A549 (cell line): ENCODE measurements around the gene DCHS2. TPM values are rescaled to one million over a fixed set of nuclear protein-coding genes. Genes with fewer than 3 reads are reported as not detected.

Experiments
- ATAC-seq, 2 experiments: fragments of 200-7000 bp in 1 of 2; fragments of >200 bp in 1 of 2; cut with Nextera tagmentation in 1 of 2; cut with Tn5 transposase in 1 of 2; 3 replicates each; pipeline versions ENCODE4 v1.8.0 to v1.9.1; 2018 to 2020; ENCODE audit warnings: mild to moderate bottlenecking in 1 of 2, moderate library complexity in 1 of 2
- CTCF ChIA-PET: fragments of 300-600 bp; sonication (Branson Sonifier 250); formaldehyde crosslinking; extraction: SDS; loops from one replicate; lab custom pipeline; 2021; ENCODE audit warnings: antibody characterized with exemption, inconsistent platforms; lab: Yijun Ruan, JAX
- POLR2A ChIA-PET: fragments of 350-600 bp; formaldehyde crosslinking; extraction: SDS; loops from one replicate; lab custom pipeline; 2021; ENCODE audit warnings: antibody characterized with exemption, inconsistent platforms; lab: Yijun Ruan, JAX
- DNase-seq, 2 experiments: peaks; one replicate each; pipeline versions ENCODE4 v3.0.0 to v3.0.0-alpha.2; 2011 to 2016; ENCODE audit warnings: low read depth in 1 of 2, low spot score in 1 of 2
- FAIRE-seq: peaks from 2 replicates; lab custom pipeline; 2011; peaks lifted over from hg19 to GRCh38; lab: Jason Lieb, UNC
- H3K27ac ChIP-seq, 2 experiments: fragments of >200 bp; sonication (Bioruptor Twin); formaldehyde crosslinking; 3 replicates each; pipeline ENCODE4 v1.5.1; 2016 to 2017
- H3K4me1 ChIP-seq: fragments of >200 bp; sonication (Bioruptor Twin); formaldehyde crosslinking; 3 replicates; pipeline ENCODE4 v1.6.1; 2016
- H3K4me2 ChIP-seq: fragments of >200 bp; sonication (Bioruptor Twin); formaldehyde crosslinking; 3 replicates; pipeline ENCODE4 v1.6.1; 2016
- H3K4me3 ChIP-seq: fragments of >200 bp; sonication (Bioruptor Twin); formaldehyde crosslinking; 3 replicates; pipeline ENCODE4 v1.5.1; 2016
- H3K9me3 ChIP-seq: fragments of >200 bp; sonication (Bioruptor Twin); formaldehyde crosslinking; 3 replicates; pipeline ENCODE4 v1.6.1; 2016
- BCL3 ChIP-seq: fragments of >200 bp; sonication (Bioruptor Twin); formaldehyde crosslinking; IDR thresholded peaks from 3 replicates; pipeline ENCODE4 v1.6.1; 2016
- CBX2 ChIP-seq: fragments of 200-600 bp; sonication (generic); IDR thresholded peaks from 2 replicates; pipeline ENCODE4 v1.6.1; 2016; ENCODE audit warnings: low read depth, mild to moderate bottlenecking, borderline replicate concordance
- CBX8 ChIP-seq: fragments of 200-600 bp; sonication (generic); IDR thresholded peaks from 2 replicates; pipeline ENCODE4 v1.6.1; 2016
- CTCF ChIP-seq: fragments of >200 bp; sonication (Bioruptor Twin); formaldehyde crosslinking; IDR thresholded peaks from 3 replicates; pipeline ENCODE4 v1.5.1; 2016
- EHMT2 ChIP-seq: fragments of 200-600 bp; sonication (generic); IDR thresholded peaks from 2 replicates; pipeline ENCODE4 v1.6.1; 2016; ENCODE audit warnings: antibody characterized with exemption, low read depth, mild to moderate bottlenecking, moderate library complexity
- ELK1 ChIP-seq: fragments of 150-350 bp; IDR thresholded peaks from 2 replicates; pipeline ENCODE4 v1.6.1; 2014; ENCODE audit warnings: low read depth, mild to moderate bottlenecking, low read length
- ESRRA ChIP-seq: fragments of 150-350 bp; IDR thresholded peaks from 2 replicates; pipeline ENCODE4 v1.6.1; 2014; ENCODE audit warnings: mild to moderate bottlenecking, low read length, borderline replicate concordance
- HEYL ChIP-seq: fragments of 250-450 bp; sonication (Bioruptor Pico); IDR thresholded peaks from 2 replicates; pipeline ENCODE4 v1.8.0; 2021; ENCODE audit warnings: mild to moderate bottlenecking, moderate library complexity
- HOXA7 ChIP-seq: fragments of 250-450 bp; sonication (Bioruptor Pico); IDR thresholded peaks from 2 replicates; pipeline ENCODE4 v1.5.0; 2020; ENCODE audit warnings: mild to moderate bottlenecking, moderate library complexity
- KDM1A ChIP-seq: fragments of 200-600 bp; sonication (generic); IDR thresholded peaks from 2 replicates; pipeline ENCODE4 v1.6.1; 2016; ENCODE audit warnings: low read depth, mild to moderate bottlenecking
- MAZ ChIP-seq: fragments of 150-350 bp; IDR thresholded peaks from 2 replicates; pipeline ENCODE4 v1.6.1; 2014; ENCODE audit warnings: antibody characterized with exemption, low read depth, low read length, borderline replicate concordance
- MYC ChIP-seq: IDR thresholded peaks from 2 replicates; pipeline ENCODE4 v1.6.1; 2012; ENCODE audit warnings: mild to moderate bottlenecking, inconsistent platforms, low read length, improper control_type of control experiment, borderline replicate concordance
- RAD21 ChIP-seq, 2 experiments: fragments of >200 bp in 1 of 2; sonication (Bioruptor Twin) in 1 of 2; formaldehyde crosslinking in 1 of 2; IDR thresholded peaks in 1 of 2; conservative IDR thresholded peaks in 1 of 2; 2 replicates in 1 of 2; 3 replicates in 1 of 2; pipeline ENCODE4 v1.6.1; 2012 to 2018; ENCODE audit warnings: inconsistent platforms in 1 of 2
- RFX5 ChIP-seq: fragments of 450-650 bp; IDR thresholded peaks from 2 replicates; pipeline ENCODE4 v1.7.1; 2014; ENCODE audit warnings: antibody characterized with exemption, mild to moderate bottlenecking, moderate library complexity
- RNF2 ChIP-seq: fragments of 200-600 bp; sonication (generic); IDR thresholded peaks from 2 replicates; pipeline ENCODE4 v1.6.1; 2016; ENCODE audit warnings: low read depth, mild to moderate bottlenecking, antibody characterized with exemption, moderate library complexity, borderline replicate concordance
- SMC3 ChIP-seq: fragments of >200 bp; sonication (Bioruptor Twin); formaldehyde crosslinking; IDR thresholded peaks from 3 replicates; pipeline ENCODE4 v1.6.1; 2018; ENCODE audit warnings: inconsistent platforms
- ZFP36 ChIP-seq: fragments of 450-650 bp; IDR thresholded peaks from 2 replicates; pipeline ENCODE4 v1.6.1; 2014; ENCODE audit warnings: borderline replicate concordance; ENCODE audit not compliant: partially characterized antibody
- WGBS: methylation state at CpG from one replicate; pipeline ENCODE4 v1.1.6; 2017; ENCODE audit errors: missing lambda C conversion rate; 5-methylcytosine and 5-hydroxymethylcytosine counted together
- polyA plus RNA-seq, 4 experiments: library from polyadenylated mRNA; depleted of rRNA in 3 of 4; stranded (reverse); fragments of >200 nt; fragmentation: RNase III in 1 of 4; extraction: RNeasy Plus Mini Kit Qiagen cat#74134 plus additional on column Dnase treatment in 1 of 4; gene quantifications; 2 replicates in 3 of 4; 3 replicates in 1 of 4; pipeline ENCODE4 v1.2.3, GENCODE V29; 2011 to 2017

DCHS2 gene
- polyA plus RNA-seq, 2 of the 4 experiments (the other 2 are of a cell fraction) = 0.06 TPM; not detected in 1

GRCh38 chr4:154354883-154355282 is 136.7 kb downstream of the DCHS2 start:
- H3K4me3 ChIP-seq = no peak overlapping the region
- ChIA-PET CTCF (no interaction called here), POLR2A (no interaction called here)
- no peak for TF ChIP-seq CBX8
- TF ChIP-seq RNF2 = no peak
- no peak for TF ChIP-seq KDM1A
- no peak for TF ChIP-seq SMC3
- TF ChIP-seq EHMT2 = no peak
- TF ChIP-seq MYC = no peak
- no peak for TF ChIP-seq CTCF
- TF ChIP-seq ZFP36 = no peak
- DNase-seq (no peak), ATAC-seq (no peak), FAIRE-seq (no peak)
- H3K4me2 ChIP-seq = no peak overlapping the region
- no peaks in the 10 kb centered on the region for H3K4me1 ChIP-seq
- H3K9me3 ChIP-seq = no peaks in the 10 kb centered on the region
- no peak overlapping the region for H3K27ac ChIP-seq

GRCh38 chr4:154349829-154350228 is 141.8 kb downstream of the DCHS2 start:
- DNase-seq = peak; percentile 4 to 18
- Histone ChIP-seq H3K4me2 (no peak overlapping the region), H3K4me1 (no peaks in the 10 kb centered on the region), H3K9me3 (no peaks in the 10 kb centered on the region), H3K27ac (no peak overlapping the region), H3K4me3 (no peak overlapping the region)
- ChIA-PET POLR2A (no interaction called here), CTCF (interaction anchor here (1.0 to 1.5 kb wide), 3 partner anchors 10 to 19 kb away, joined by 3 read pairs; no protein-coding TSS in a partner anchor)
- ATAC-seq = peak; percentile 61 to 70; a peak in 5 of 6 replicates
- 41% methylated on average over 2 of the region's 2 CpGs for WGBS
- FAIRE-seq = no peak
- peak; percentile 29; the same call in 2 of the 3 replicates for TF ChIP-seq CTCF
- peak in 1 of 2 experiments; percentile 11; a peak in 1 of 5 replicates for TF ChIP-seq RAD21 (conservative IDR thresholded peaks at IDR 0.05 in 1 of 2, IDR thresholded peaks at IDR 0.05 in 1 of 2)
- TF ChIP-seq ESRRA = no peak
- no peak for TF ChIP-seq MAZ

GRCh38 chr4:154348657-154349056 is 142.9 kb downstream of the DCHS2 start:
- DNase-seq (no peak), ATAC-seq (peak in 1 of 2 experiments; percentile 48; a peak in 1 of 6 replicates), FAIRE-seq (no peak)
- CTCF ChIA-PET = interaction anchor here (1.5 kb wide), 1 partner anchor 15 kb away, joined by 3 read pairs; no protein-coding TSS in a partner anchor
- no peaks in the 10 kb centered on the region for H3K4me1 ChIP-seq
- TF ChIP-seq KDM1A (no peak), HEYL (CRISPR knock-in tag) (no peak), ELK1 (no peak), MYC (no peak), SMC3 (no peak), BCL3 (no peak), CTCF (no peak), HOXA7 (CRISPR knock-in tag) (no peak), RFX5 (no peak), RAD21 (conservative IDR thresholded peaks at IDR 0.05 in 1 of 2, IDR thresholded peaks at IDR 0.05 in 1 of 2) (no peak), CBX2 (no peak)
- TF ChIP-seq, all 56 proteins: peak for 0
- Histone ChIP-seq H3K4me2 (no peak overlapping the region), H3K27ac (no peak overlapping the region), H3K4me3 (no peak overlapping the region), H3K9me3 (no peaks in the 10 kb centered on the region)
- POLR2A ChIA-PET = no interaction called here
- WGBS = 22% methylated on average over 3 of the region's 3 CpGs
